Esophagus (tissue), 2 donors: ENCODE data around the gene ARHGAP24. TPM values are rescaled to one million over a fixed set of nuclear protein-coding genes. Genes with fewer than 3 reads are reported as not detected.
"Not testable (repeated sequence)": the region's sequence is repeated elsewhere in the genome, so short reads cannot be mapped to it uniquely, and the experiment has no call there.

Experiments used
- H3K27ac ChIP-seq, 2 donors: one replicate each; pipeline ENCODE4 v1.5.1; 2013; ENCODE audit warnings: low read depth in 2 of 2, mild to moderate bottlenecking in 2 of 2, inconsistent platforms in 1 of 2, low read length in 1 of 2, moderate library complexity in 1 of 2
- H3K27me3 ChIP-seq, 2 donors: one replicate each; pipeline ENCODE4 v1.6.1; 2013; ENCODE audit warnings: low read length in 2 of 2, control low read depth in 1 of 2, mild to moderate bottlenecking in 1 of 2; ENCODE audit not compliant: insufficient read depth in 2 of 2, control insufficient read depth in 1 of 2
- H3K36me3 ChIP-seq, 2 donors: one replicate each; pipeline ENCODE4 v1.6.1; 2013; ENCODE audit warnings: low read length in 1 of 2; ENCODE audit not compliant: control insufficient read depth in 2 of 2, insufficient read depth in 2 of 2
- H3K4me1 ChIP-seq, 2 donors: one replicate each; pipeline ENCODE4 v1.6.1; 2013; ENCODE audit warnings: low read length in 1 of 2; ENCODE audit not compliant: control insufficient read depth in 2 of 2, insufficient read depth in 2 of 2
- H3K4me3 ChIP-seq, 2 donors: one replicate each; pipeline ENCODE4 v1.5.1; 2013; ENCODE audit warnings: low read length in 2 of 2, mild to moderate bottlenecking in 2 of 2, low read depth in 1 of 2, moderate library complexity in 1 of 2
- H3K9me3 ChIP-seq, 2 donors: one replicate each; pipeline ENCODE4 v1.6.1; 2013; ENCODE audit warnings: mild to moderate bottlenecking in 2 of 2, low read depth in 1 of 2, low read length in 1 of 2, moderate library complexity in 1 of 2; ENCODE audit not compliant: control insufficient read depth in 2 of 2, insufficient read depth in 1 of 2
- WGBS, 2 donors: extraction: QIAGEN DNeasy Blood & Tissue Kit; methylation state at CpG; one replicate each; pipeline ENCODE4 v1.1.7; 2013; 5-methylcytosine and 5-hydroxymethylcytosine counted together
- polyA plus RNA-seq, 2 donors: library from polyadenylated mRNA; stranded (reverse); fragments of 200-250 nt; gene quantifications; one replicate each; pipeline ENCODE4 v1.2.3, GENCODE V29; 2013
- donor health status: healthy with polysubstance abuse.
- donor health status: Bipolar disorder and iron deficiency.

ARHGAP24 gene
- polyA plus RNA-seq, 2 donors, result 2.0 to 2.8 TPM

GRCh38 chr4:85496933-85497332 is 22.0 kb downstream of the ARHGAP24 start:
- H3K9me3 ChIP-seq, result no peaks in the 10 kb centered on the region
- no peaks in the 10 kb centered on the region for H3K36me3 ChIP-seq
- no peak overlapping the region for H3K4me3 ChIP-seq
- H3K4me1 ChIP-seq, result no peaks in the 10 kb centered on the region
- 25 to 35% methylated on average over 4 of the region's 4 CpGs for WGBS, 2 donors
- H3K27me3 ChIP-seq, result no peaks in the 10 kb centered on the region
- no peak overlapping the region for H3K27ac ChIP-seq

- Histone ChIP-seq H3K4me3 (no peak overlapping the region), H3K27me3 (no peaks in the 10 kb centered on the region), H3K4me1 (no peaks in the 10 kb centered on the region), H3K27ac (peak overlapping the region; percentile 70 to 73), H3K9me3 (no peaks in the 10 kb centered on the region), H3K36me3 (no peaks in the 10 kb centered on the region)
- 52 to 53% methylated on average over 5 of the region's 5 CpGs for WGBS, 2 donors
Observed at GRCh38 chr4:85498068-85498733, 23.3 kb downstream of the ARHGAP24 start.

GRCh38 chr4:85499573-85499972 is 24.6 kb downstream of the ARHGAP24 start:
- no peaks in the 10 kb centered on the region for H3K36me3 ChIP-seq
- no peaks in the 10 kb centered on the region for H3K9me3 ChIP-seq
- no peak overlapping the region for H3K27ac ChIP-seq
- WGBS, 2 donors, result 90 to 91% methylated on average over 3 of the region's 3 CpGs
- H3K4me3 ChIP-seq, result no peak overlapping the region
- no peaks in the 10 kb centered on the region for H3K4me1 ChIP-seq
- H3K27me3 ChIP-seq, result no peaks in the 10 kb centered on the region

DNA sequence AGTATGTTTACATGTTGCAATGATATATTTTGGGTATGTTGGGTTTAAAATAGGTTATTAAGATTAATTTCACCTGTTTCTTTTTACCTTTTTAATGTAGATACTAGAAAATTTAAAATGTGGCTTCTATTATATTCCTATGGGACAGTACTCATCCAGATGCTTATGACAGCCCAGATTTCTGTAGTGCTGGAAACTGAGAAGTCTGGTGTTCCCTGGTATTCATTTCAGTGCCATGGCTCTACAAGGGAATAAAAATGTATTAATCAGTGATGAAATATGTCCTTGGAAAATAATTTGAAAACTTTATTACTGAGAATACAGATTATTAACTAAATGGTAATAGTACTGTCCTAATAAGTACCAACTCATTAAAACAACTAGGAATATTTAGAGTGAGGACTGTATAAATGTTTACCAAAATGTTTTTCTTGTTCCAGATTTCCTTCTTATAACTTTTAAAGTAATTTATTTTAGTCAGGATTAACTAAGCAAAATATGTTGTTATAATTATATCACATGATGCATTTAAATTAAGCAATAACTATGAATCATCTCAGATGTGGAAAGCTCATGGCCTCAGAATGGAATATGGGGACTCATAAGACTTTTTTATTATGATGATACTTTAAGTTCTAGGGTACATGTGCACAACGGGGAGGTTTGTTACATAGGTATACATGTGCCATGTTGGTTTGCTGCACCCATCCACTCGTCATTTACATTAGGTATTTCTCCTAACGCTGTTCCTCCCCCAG is 25.3 kb downstream of the ARHGAP24 start:
- Histone ChIP-seq H3K4me3 (no peak overlapping the region), H3K9me3 (no peaks in the 10 kb centered on the region), H3K27me3 (no peaks in the 10 kb centered on the region), H3K36me3 (no peaks in the 10 kb centered on the region), H3K4me1 (no peaks in the 10 kb centered on the region), H3K27ac (no peak overlapping the region)
- WGBS, 2 donors, result 88 to 93% methylated on average over 3 of the region's 3 CpGs

DNA sequence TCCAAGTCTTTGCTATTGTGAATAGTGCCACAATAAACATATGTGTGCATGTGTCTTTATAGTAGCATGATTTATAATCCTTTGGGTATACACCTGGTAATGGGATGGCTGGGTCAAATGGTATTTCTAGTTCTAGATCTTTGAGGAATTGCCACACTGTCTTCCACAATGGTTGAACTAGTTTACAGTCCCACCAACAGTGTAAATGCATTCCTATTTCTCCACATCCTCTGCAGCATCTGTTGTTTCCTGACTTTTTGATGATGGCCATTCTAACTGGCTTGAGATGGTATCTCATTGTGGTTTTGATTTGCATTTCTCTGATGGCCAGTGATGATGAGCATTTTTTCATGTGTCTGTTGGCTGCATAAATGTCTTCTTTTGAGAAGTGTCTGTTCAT is 26.2 kb downstream of the ARHGAP24 start:
- H3K9me3 ChIP-seq, H3K36me3 ChIP-seq, H3K27ac ChIP-seq, H3K4me3 ChIP-seq, H3K4me1 ChIP-seq, H3K27me3 ChIP-seq: not testable (repeated sequence)

DNA sequence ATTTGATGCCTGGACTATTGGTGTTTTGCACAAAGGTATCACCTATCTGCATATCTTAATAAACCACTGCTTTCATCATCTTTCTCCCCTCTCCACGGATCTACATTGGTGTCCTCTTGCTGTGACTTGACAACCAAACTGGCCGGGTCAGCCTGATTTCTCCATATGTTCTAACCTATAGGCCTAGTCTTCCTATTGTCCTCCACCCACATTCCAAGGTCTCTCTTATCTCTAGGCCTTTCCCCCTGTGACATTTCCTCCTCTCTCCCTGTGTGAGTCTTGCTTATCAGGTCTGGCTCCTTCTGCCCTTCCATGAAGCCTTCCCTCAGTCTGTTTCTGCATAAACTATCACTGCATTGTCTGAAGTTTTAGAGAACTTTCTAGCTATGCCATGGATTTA is 33.7 kb downstream of the ARHGAP24 start:
- no peak overlapping the region for H3K27ac ChIP-seq
- no peaks in the 10 kb centered on the region for H3K36me3 ChIP-seq
- no peaks in the 10 kb centered on the region for H3K27me3 ChIP-seq
- H3K4me3 ChIP-seq, result no peak overlapping the region
- H3K9me3 ChIP-seq, result peaks cover 0 to 2% of the 10 kb centered on the region in 2 donors
- no peaks in the 10 kb centered on the region for H3K4me1 ChIP-seq
- WGBS, 2 donors, result 63 to 67% methylated on average over 2 of the region's 2 CpGs

GRCh38 chr4:85509882-85510631 is 35.1 kb downstream of the ARHGAP24 start:
- Histone ChIP-seq H3K9me3 (peaks cover 0 to 2% of the 10 kb centered on the region in 2 donors), H3K36me3 (no peaks in the 10 kb centered on the region), H3K27me3 (no peaks in the 10 kb centered on the region), H3K27ac (no peak overlapping the region), H3K4me1 (no peaks in the 10 kb centered on the region), H3K4me3 (no peak overlapping the region)
- WGBS, 2 donors, result 70 to 77% methylated on average over 5 of the region's 5 CpGs

DNA sequence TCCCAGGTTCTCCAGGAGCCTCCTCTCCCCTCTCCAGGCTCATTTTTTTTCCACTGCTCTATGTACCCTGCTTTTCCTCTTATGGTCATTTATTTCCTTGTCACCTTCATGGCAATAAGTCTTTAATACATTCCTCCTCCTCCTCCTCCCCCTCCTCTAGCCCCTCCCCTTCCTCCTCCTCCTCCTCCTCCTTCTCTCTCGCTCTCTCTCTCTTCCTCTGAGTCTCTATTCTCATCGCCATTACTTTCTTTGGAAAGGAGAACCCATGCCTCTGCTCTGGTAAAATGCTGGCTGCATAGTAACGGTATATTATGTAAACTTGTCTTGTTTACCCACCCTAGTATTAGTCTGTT is 35.7 kb downstream of the ARHGAP24 start:
- H3K4me3 ChIP-seq, result no peak overlapping the region
- peaks cover 0 to 2% of the 10 kb centered on the region in 2 donors for H3K9me3 ChIP-seq
- H3K27me3 ChIP-seq, result no peaks in the 10 kb centered on the region
- H3K27ac ChIP-seq, result no peak overlapping the region
- WGBS, 2 donors, result 83 to 89% methylated on average over 3 of the region's 3 CpGs
- H3K4me1 ChIP-seq, result no peaks in the 10 kb centered on the region
- no peaks in the 10 kb centered on the region for H3K36me3 ChIP-seq

DNA sequence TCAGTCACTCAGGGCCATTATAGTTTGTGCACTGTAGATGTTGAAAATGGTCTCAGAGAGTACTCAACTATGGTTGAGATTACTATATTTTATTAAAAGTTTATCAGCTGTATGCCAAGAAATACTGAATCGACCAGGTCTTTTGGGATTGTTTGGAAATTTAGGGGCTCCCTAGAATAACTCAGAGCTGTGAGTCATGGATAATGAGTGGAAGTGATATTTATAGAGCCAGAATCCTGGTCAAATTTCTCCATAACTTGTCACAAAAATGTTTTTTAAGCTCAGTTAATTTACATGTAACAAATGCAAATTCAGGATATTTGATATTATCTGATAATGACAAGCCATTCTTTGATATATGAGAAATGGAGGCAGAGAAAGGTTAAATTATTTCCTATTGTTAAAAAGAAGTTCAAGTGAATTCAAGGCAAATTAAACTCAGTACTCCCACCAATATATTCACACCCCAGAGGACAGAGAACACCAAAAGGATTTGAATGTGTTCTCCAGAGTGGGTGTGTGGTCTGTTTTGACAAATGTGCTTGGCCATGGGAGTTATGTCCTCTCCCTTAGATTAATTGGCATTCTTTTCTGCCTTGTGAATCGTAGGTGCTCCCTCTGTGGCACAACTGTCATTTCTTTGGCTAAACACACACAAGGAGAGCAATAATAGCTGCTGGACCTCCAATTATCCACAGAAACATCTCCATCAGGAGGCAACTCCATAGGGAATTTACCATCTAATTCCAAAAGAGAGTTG is 37.7 kb downstream of the ARHGAP24 start:
- H3K9me3 ChIP-seq, result no peaks in the 10 kb centered on the region
- WGBS, 2 donors, result 25 to 67% methylated on average over 2 of the region's 2 CpGs

More for the DNA sequence above, 37.7 kb downstream of the ARHGAP24 start:
- no peaks in the 10 kb centered on the region for H3K36me3 ChIP-seq
- no peak overlapping the region for H3K27ac ChIP-seq
- no peaks in the 10 kb centered on the region for H3K27me3 ChIP-seq
- H3K4me3 ChIP-seq, result no peak overlapping the region
- H3K4me1 ChIP-seq, result no peaks in the 10 kb centered on the region
